Posterior cingulate gyrus (tissue), 11 donors: ENCODE results near the gene UMAD1.
"Not testable (repeated sequence)": the region's sequence is repeated elsewhere in the genome, so short reads cannot be mapped to it uniquely, and the experiment has no call there.

Experiments used
- DNase-seq, 10 donors: peaks; one replicate each; pipeline versions ENCODE4 v3.0.0 to v3.0.0-alpha.2; 2020 to 2021; ENCODE audit warnings: mixed read lengths in 3 of 10
- intact Hi-C: fragments of 100-400 bp; cut with DNase I; formaldehyde crosslinking; loops from one replicate; pipeline ENCODE4 v1.15.1; 2023

The UMAD1 gene

DNA sequence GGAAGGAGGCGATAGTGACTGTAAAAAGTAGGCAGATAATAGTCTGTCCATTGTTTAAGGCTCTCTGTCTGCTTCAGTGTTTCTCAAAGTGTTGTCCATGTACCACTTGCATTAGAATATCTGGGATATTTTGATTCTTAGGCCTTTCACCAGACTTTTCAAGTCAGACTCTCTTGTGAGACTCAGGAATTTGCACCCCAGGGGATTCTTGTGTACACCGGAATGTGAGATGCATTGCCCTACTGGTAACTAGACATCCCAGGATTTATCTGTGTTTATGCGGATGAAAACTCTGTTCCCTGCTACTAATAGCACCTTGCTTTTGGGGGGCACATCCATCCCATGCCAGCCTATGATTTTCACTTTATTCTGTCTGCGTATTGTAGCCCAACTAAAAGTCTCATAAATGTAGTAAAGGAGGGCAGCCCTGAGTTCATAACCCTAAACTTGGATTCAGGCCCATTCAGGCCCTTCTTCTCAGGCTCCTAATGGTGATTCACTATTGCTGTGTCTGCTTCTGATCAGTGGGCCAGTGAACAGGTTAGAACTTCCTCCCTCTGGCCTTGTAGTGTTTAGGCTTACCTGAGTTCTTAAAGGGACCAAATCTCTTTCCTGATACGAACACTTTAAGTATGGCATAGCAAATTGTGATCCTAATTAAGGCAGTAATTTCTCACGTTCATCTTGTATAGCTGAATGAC is 149.6 kb downstream of the UMAD1 start:
- DNase-seq, result no peak
- intact Hi-C loops, result no loop called here

DNA sequence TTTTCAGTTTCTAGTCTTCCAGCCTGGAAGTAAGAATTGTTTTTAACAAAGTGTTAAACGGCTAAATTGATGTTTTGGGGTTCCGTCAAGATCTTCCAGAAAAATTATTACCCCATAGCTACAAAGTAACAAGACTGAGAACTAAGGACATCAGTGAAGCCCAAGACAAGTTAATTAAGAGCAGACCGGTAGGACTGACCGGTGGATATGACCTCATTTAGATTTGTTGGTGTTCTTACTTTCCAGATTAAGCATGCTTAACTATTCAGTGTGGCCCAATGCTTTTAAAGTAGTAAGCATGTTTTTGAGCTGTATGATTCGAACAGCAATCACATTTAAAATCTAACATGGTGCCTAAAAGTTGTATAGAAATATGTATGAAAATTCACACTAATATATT is 151.0 kb downstream of the UMAD1 start:
- DNase-seq, result no peak

DNA sequence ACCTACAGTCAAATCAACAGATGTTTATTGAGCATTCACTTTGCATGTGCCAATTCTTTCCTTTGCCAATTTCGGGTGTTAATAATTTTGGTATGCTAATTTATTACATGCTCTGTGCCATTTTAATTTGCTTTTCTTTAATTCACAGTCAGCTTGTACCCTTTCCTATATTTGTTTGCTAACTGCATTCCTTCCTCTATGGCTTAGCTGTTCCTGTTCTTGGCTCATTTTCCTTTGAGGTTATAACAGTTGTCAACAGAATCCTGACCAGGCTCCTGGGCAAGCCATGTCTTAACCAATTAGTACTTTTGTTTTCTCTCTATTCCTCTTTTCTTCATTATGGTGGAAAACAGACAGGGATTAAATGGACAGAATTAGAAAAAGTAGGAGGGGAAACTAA is 151.5 kb downstream of the UMAD1 start:
- intact Hi-C loops, result no loop called here
- DNase-seq, result no peak

More for the DNA sequence above, 151.0 kb downstream of the UMAD1 start:
- intact Hi-C loops, result no loop called here

DNA sequence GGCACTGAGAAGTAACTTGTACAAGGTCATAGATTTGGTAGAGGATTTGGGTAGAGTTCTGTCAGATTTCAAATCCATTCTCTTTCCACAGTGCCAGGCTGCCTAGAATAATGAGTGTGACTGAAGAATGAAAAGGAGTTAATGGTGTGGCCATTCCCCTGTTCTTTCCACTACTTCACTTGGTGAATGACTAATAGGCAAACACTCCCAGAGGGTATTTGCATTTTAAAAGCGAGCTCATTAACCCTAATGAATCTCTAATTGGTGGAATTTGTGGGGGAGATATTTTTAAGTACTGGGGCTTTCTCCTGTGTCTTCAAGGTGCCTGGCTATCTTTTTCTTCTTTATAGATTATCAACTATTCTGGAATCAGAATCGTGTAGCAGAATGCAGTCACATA is 152.7 kb downstream of the UMAD1 start:
- DNase-seq, result no peak
- intact Hi-C loops, result no loop called here

DNA sequence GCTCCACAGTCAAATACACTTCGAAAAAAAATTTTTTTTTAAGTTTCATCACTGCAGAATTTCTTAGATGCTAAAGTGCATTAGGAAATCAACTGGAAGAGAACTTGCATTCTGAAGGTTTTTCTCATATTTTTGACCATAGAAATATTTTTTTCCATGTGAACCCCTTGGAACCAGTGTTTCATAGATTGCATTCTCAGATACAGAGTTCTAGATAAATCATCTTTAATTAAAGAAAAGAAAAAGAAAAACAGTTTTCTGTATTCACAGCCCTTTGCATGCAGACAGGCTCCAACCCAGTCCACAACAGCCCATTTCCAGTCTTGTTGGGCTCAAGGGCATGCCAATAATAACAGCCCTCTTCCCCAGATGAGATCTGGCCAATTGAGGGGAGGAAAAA is 153.4 kb downstream of the UMAD1 start:
- intact Hi-C loops, result no loop called here

DNA sequence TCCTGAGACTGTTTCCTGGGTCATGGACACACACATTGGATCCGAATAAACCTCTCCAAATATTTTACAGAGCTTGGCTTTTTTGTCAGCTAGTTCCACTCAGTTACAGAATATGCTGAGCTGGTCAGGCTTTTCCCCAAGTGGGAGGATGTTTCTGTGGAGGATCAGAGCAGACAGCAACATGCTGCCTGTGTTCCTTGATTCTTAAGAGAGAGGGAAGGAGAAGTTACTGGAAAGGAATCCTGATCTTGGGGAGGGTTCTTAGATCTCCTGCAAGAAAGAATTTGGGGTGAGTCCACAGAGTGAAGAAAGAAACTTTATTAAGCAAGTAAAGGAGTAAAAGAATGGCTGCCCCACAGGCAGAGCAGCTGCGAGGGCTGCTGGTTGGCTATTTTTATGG is 154.7 kb downstream of the UMAD1 start:
- intact Hi-C loops, result no loop called here

More for the DNA sequence above, 153.4 kb downstream of the UMAD1 start:
- no peak for DNase-seq

DNA sequence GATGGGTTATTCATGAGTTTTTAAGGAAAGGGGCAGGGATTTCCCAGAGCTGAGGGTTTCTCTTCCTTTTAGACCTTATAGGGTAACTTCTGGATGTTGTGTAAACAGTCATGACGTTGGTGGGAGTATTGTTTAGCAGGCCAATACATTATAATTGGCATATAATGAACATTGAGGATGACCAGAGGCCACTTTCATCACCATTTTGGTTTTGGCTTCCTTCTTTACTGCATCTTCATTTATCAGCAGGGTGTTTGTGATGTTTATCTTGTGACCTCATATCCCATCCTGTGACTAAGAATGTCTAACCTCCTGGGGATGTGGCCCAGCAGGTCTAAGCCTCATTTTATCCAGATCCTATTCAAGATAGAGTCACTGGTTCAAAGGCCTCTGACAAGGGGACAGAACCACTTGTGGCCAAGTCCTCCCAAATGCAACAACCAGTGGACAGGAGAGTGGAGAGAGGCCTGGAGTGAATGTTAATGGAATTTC is 155.1 kb downstream of the UMAD1 start:
- intact Hi-C loops, result no loop called here
- DNase-seq, result no peak

More for the DNA sequence above, 154.7 kb downstream of the UMAD1 start:
- no peak for DNase-seq

DNA sequence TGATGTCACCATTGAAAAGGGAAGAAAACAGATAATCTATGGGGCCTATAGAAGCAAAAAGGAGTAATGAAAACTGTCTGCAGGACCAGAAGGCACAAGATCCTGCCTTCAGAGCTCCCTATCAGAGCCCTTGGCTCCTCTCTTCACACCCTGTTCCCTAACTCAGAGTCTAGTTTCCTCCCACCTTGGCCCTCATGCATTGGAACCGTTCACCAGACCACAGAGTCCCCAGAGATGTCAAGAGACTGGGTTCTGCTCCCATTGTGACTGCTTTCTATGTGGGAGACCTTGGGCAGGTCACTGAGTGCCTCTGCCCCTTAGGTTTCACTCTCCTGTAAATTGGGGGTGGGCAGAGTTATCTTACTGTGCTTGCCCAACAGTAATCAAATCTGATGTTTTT is 158.0 kb downstream of the UMAD1 start:
- no peak for DNase-seq
- intact Hi-C loops, result no loop called here

DNA sequence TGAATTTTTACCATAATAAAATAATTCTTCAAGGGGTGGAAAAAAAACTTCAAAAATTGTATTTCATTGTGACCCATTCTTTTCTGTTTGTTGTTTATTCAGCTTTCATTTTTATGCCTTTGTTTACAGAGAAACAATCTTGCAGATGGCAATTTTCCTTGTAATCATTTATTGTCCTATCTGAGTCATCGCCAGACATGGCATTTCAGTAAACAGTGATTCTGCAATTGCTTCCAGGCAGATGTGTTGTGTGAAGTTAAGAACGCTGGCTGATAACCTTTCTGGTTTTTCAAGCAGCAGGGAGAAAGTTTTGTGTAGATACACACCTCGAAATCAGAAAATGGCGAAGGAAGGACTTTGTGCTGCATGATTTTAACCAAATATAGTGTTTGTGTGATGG is 158.6 kb downstream of the UMAD1 start:
- DNase-seq, result no peak
- intact Hi-C loops, result no loop called here

DNA sequence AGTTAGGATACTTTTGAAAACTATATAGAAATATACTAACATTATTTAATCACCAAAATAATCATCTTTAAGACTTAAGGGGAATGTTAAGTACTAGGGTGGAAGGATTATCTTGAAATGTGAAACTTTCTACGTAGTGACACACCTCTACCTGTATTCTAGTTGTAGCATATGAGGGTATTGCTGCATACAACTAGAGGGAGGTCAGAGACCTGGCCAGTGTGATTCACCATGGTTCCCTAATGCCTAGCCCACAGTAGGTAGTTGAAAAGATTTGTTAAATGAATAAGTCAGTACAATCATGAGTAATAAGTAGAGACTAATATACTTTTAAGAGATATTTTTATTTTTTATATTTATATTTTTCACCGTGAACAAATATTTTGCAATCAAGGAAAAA is 162.0 kb downstream of the UMAD1 start:
- DNase-seq, result no peak
- intact Hi-C loops, result no loop called here

DNA sequence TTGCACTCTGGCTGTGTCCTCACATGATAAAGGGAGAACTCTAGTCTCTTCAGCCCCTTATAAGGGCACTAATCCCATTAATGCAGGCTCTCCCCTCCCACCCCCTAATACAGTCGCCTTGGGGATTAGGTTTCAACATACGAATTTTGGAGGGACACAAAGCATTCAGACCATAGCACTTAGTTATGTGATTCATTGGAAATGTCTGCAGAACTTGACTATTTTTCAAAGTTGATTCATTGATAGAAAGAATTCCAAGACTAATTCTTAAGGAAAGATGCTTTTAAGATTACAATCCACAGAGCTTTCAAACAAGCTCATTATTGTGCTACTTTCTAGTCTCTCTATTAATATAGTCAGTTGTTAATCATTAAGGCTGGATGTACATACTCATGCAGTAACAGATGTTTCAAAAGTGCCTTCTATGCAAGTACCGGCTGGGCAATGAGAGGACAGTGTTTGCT is 163.2 kb downstream of the UMAD1 start:
- no peak for DNase-seq
- intact Hi-C loops, result no loop called here

DNA sequence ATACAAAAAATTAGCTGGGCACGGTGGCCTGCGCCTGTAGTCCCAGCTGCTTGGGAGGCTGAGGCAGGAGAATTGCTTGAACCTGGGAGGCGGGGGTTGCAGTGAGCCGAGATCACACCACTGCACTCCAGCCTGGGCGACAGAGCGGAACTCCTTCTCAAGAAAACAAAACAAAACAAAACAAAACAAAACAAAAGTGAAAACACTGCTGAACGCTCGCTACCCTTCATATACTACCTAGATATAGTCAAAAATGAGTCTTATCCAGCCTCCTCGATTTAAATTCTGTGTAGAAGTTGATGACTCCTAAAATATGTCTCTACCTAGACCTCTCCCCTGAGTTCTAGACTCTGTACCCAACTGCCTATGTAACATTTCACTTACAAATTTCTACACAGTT is 164.3 kb downstream of the UMAD1 start:
- DNase-seq, intact Hi-C loops: not testable (repeated sequence)

DNA sequence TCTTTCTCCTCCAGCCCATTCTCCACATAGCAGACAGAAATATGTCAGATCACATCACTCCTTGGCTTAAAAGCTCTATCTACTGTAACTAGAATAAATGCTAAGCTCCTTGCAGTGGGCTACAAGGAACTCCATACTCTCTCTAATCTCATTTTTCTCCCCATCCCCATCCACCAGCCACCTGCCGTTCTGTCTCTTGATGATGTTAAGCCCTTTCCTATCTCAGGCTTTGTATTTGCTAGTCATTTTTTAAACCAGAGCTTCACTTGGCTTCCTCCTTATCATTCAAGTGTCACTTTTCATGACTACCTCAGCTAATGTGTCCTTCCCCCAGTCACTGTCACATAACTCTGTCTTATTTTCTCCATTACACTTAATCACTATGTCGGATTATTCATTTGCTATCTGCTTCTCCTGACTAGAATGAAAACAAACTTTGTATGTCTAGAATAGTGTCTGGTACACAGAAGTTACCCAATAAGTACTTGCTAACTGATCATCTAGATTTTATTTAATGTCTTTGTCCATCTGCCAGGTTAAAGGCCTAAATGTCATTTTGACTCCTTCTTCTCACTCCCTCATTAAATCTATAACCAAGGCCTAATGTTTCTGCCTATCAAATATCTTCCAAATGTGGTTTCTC is 165.1 kb downstream of the UMAD1 start:
- intact Hi-C loops, result no loop called here
- DNase-seq, result no peak

DNA sequence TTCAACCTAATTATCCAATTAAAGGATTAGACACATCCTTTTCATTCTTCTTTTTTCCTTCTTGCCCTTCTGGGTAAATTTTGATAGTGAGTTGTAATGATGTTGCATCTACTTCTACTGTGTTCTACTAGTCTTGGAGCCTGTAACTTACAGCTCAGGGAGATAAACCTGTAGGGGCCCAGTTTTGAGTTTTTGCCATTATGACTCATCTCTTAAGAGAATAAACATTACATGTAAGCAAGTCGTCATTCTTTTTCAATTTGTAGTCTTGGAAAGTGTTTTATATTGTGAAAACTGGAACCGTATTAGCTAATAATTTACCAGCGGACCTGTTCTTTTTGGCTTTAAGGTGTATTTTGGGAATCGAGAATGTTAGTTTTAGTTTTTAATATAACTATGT is 167.6 kb downstream of the UMAD1 start:
- no peak for DNase-seq
- intact Hi-C loops, result no loop called here

DNA sequence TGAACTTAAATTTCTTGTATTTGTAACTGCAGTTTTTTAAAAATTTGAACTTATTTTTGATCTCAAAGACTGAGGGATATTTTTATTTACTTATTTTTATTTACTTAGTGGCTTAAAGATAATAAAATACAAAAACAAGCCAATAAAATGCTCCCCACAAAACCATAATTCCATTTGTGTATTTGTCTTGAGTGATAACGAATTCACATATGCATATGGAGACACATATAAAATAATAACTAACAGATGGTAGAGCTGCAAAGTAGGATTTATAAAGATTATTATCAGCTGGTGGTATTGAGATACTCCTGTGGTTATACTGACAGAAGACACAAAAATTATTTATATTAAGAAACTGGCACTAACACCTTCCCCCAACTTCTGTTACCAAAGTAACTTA is 168.1 kb downstream of the UMAD1 start:
- DNase-seq, result no peak
- intact Hi-C loops, result no loop called here

DNA sequence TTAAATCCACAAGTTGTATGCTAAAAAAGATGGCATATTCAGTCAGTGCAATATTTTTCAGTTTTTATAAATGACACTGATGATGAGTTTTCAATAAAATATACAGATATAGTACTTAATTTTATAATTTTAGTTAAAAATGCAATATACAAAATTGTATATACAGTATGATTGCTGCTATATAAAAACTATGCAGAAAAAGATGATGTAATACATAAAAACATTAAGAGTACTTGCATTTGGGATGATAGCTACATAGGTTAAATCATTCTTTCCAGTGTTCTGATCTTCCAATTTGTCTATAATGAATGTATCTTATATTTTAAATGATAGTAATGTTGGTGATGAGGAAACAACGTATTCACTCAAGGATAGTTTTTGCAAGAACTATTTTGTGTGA is 169.8 kb downstream of the UMAD1 start:
- DNase-seq, result no peak
- intact Hi-C loops, result no loop called here

DNA sequence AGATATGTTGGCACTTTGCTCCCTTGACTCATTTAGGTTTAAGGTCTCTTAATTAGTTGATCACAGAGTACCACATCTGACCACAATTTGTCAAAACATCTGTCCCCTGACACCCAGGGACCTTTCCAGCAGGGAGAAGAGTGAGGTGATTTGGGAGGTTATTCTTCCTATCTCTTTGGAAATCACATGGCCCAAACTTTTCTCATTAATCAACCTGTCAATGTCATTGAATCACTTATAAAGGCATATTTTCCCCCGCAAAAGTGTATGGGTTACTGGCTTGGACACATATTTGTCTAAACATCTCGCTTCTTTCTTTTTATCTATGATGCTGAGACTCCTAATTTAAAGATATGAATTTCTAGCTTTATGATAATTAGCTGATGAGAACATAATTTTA is 170.3 kb downstream of the UMAD1 start:
- DNase-seq, result no peak
- intact Hi-C loops, result no loop called here

DNA sequence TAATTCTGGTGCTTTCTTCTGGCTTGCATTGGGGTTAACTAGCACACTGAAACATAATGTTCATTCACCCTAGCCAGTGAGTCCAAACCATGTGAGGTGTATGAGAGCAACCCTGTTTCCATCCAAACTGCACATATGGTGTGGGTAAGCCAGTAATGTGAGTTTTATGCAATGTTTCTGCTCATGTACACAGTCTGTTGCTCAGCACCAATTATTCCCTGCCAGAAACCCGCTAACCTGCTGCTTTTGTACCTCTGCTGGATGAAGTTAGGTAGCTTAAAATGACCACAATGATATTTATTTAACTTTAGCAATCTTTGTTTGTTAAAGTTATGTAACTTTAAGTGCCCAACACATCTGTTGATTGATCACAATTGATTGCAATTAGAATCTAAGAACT is 171.6 kb downstream of the UMAD1 start:
- no peak for DNase-seq
- intact Hi-C loops, result no loop called here

DNA sequence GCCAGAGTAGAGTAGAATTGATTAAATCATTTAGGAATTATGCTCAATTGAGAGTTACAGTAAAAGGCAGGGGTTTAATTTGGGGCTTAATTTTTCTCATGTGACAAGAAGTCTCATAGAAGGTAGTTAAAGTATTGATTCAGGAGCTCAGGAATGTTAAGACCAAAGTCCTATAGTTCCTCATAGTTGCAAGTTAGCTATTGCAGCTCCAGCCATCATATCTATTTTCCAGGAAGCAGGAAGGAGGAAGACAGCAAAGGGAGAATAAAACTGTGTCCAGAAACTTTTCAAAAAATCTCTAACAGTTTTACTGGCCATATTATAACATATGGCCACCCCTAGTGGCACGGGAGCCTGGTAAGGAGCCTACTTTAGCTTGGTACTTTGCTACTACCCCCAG is 174.8 kb downstream of the UMAD1 start:
- intact Hi-C loops, result no loop called here
- no peak for DNase-seq

DNA sequence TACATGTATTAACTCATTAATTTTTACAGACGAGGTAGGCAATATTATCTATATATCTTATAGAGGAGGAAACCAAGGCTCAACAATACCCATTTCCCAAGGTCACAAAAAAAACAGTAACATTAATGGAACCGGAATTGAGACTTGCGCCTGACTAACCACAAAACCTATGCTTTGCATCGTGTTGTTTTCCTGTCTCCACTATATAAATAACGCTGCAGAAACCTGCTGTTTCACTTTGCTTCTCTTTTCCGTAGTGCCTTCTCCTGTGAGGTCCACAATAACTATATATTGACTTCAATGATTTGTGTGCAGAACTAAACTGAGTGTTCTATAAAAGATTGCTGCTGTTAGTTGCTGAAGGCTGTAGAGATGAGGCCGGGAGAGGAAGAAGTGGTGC is 175.5 kb downstream of the UMAD1 start:
- intact Hi-C loops, result no loop called here
- DNase-seq, result no peak

DNA sequence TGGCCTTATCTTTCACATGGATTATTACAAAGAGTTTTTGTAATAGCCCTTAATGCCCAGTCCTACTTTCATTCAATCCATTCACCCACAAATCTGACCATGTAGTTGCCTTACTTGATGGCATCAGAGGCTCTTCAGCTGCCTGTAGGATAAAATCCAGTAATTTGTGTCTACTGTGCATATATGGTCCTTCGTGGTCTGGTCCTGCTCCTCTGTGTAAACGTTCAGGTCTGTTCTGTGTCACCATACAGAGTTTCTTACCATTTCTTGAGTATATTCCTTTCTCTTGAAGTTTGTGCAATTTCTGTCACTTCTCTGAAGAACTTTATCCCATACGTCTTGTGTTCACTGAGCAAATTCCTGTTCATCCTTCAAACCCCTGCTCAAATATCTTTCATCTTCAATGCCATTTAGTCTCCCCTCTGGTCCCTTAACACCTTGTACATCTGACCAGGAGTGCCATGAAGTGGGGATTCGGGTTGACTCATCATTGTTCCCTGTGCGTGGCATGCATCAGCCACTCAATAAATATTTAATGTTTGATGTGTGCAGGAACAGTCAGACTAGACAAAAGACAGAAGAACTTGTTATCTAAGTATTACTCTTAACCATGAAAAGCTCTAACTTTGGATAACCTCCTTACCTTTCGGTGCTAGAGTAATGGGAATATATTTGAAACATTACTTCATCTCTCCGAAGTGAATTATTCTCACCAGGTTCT is 176.4 kb downstream of the UMAD1 start:
- intact Hi-C loops, result no loop called here
- no peak for DNase-seq

DNA sequence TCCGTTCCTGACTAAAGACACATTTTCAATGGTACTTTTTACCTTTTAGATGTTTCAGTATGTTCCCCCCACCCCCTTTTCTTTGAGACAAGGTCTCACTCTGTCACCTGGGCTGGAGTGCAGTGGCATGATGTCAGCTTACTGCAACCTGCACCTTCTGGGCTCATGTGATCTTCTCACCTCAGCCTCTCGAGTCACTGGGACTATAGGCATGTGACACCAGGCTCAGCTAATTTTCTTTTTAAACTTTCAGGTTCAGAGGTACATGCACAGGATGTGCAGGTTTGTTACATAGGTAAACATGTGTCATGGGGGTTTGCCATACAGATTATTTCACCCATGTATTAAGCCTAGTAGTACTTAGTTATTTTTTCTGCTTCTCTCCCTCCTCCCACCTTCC is 177.2 kb downstream of the UMAD1 start:
- intact Hi-C loops, result no loop called here
- DNase-seq, result no peak
